ENCODE data around the gene PSMD6. TPM values are rescaled to one million over a fixed set of nuclear protein-coding genes. Genes with fewer than 3 reads are reported as not detected.
A peak's percentile ranks its signal among the peaks of the same experiment; 100 is the strongest.

PSMD6 gene
- total RNA-seq, 1 donor = 72.8 TPM

DNA sequence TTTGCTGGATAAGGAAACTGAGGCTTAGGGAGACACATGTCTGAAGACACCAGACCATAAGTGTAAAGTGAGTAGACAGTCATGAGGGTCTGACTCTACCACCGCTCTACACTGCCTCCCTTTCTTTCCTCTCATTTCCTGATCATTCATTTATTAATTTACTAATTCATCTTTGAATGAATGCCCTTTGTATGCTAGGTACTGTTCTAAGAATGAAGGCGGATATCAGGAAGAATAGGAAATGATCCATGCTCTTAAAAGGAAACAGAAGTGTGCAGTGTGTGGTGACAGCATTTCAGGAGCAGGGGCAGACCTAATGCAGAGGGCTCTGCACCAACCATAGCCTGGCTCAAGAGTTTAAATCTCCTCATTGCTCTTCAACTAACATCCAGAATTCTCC is 31.8 kb upstream of the PSMD6 start:
- H3K4me3 ChIP-seq (ENCODE audit: low read depth, low read length) = no peak overlapping the region
- DNase-seq (ENCODE audit: low read depth) = no peak
- TF ChIP-seq, protein P1, sequence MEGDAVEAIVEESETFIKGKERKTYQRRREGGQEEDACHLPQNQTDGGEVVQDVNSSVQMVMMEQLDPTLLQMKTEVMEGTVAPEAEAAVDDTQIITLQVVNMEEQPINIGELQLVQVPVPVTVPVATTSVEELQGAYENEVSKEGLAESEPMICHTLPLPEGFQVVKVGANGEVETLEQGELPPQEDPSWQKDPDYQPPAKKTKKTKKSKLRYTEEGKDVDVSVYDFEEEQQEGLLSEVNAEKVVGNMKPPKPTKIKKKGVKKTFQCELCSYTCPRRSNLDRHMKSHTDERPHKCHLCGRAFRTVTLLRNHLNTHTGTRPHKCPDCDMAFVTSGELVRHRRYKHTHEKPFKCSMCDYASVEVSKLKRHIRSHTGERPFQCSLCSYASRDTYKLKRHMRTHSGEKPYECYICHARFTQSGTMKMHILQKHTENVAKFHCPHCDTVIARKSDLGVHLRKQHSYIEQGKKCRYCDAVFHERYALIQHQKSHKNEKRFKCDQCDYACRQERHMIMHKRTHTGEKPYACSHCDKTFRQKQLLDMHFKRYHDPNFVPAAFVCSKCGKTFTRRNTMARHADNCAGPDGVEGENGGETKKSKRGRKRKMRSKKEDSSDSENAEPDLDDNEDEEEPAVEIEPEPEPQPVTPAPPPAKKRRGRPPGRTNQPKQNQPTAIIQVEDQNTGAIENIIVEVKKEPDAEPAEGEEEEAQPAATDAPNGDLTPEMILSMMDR (IDR thresholded peaks at IDR 0.05; ENCODE audit: insufficient read depth, low read length) = no peak

DNA sequence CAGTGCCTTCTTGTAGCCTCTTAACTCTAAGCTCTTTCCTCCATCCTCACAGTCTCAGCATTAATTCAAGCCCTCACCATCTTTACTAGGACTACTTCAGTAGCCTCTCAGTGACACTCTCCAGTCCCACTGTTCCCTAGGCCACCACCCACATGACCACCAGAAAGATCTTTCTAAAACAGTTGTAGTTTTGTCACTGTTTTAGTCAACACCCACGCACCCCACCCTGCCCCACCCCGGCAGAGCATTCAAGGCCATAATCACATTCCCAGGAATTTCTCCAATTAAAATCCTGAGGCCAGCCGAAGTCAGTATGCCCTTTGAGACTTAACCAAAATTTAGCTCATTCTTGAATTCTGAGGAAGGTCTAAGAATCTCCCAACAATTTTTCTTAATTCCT is 31.2 kb upstream of the PSMD6 start:
- H3K4me3 ChIP-seq (ENCODE audit: low read depth, low read length) = no peak overlapping the region
- TF ChIP-seq, protein P1 (IDR thresholded peaks at IDR 0.05; ENCODE audit: insufficient read depth, low read length) = no peak
- no peak for DNase-seq (ENCODE audit: low read depth)

DNA sequence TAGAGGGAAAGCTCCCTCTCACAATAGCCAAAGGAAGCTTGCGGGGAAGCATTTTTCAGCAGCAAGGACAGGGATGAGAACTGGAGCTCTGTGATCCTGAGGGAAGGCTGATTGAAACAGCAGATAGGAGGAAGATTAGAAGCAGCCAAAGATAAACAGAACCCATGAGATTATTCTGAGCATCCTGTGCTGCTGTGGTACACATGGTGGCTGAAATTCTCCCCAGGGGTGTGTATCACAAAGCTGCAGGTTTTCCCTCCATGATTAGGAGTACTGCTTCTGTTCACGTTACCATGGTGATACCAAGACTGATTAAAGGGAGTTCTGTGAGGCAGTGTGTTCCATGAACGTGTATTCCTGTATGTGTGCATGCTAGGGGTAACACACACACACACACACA is 30.3 kb upstream of the PSMD6 start:
- TF ChIP-seq, protein P1 (IDR thresholded peaks at IDR 0.05; ENCODE audit: insufficient read depth, low read length) = no peak
- H3K4me3 ChIP-seq (ENCODE audit: low read depth, low read length) = no peak overlapping the region
- no peak for DNase-seq (ENCODE audit: low read depth)

DNA sequence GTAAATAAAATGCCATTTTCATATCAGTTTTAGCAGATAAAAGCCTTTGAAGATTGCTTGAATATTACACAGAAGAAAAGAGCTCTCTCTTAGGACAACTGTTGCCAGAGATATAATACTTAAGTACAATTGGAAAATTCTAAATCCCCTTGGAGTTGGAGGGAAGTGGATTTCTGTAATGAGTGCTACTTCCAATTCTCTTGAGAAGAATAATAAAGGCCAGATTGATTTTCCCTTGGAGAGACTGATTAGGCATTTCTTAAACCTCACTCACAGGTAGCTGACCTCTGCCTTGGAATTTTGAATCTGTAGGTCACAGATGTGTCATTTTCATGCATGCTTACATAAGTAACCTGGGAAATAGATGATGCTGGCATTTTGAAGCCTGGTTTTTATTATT is 29.8 kb upstream of the PSMD6 start:
- H3K4me3 ChIP-seq (ENCODE audit: low read depth, low read length) = no peak overlapping the region
- TF ChIP-seq, protein P1 (IDR thresholded peaks at IDR 0.05; ENCODE audit: insufficient read depth, low read length) = no peak
- DNase-seq (ENCODE audit: low read depth) = no peak

DNA sequence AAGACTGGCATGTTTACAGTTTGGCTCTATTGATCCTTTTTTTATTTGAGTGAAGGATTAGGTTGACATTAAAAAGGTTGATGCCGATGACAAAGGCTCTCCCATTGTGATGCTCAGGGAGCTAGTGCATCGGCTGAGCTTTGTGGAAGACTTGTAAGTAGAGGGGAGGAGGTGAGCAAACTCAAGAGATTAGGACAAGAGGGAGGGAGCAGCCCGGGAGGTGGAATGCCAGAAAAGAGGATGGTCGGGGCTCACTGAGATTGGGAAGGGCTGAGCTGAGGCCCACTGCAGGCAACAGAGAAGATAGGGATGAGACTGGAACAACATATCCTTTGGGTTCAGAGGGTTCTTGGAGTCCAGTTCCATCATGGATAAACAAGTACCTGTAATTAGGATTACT is 26.5 kb upstream of the PSMD6 start:
- TF ChIP-seq, protein P1 (IDR thresholded peaks at IDR 0.05; ENCODE audit: insufficient read depth, low read length) = no peak
- DNase-seq (ENCODE audit: low read depth) = no peak
- no peak overlapping the region for H3K4me3 ChIP-seq (ENCODE audit: low read depth, low read length)

DNA sequence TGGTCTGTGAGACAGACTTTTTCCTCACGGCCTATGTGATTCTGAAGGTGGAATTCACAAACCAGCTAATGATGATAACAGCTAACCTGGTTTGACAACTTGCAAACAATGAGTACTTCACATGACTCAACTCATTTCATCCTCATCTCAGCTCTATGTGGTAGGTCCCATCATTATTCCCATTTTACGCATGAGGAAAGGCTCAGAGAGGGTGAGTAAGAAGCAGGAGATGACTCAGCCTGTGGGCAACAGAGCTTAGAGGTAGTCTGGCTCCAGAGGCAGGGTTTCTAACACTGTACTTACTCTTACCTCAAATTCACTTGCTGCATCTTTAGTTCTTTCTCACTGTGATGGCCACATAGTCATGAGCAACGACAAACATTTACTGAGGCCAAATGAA is 25.8 kb upstream of the PSMD6 start:
- TF ChIP-seq, protein P1 (IDR thresholded peaks at IDR 0.05; ENCODE audit: insufficient read depth, low read length) = no peak
- no peak overlapping the region for H3K4me3 ChIP-seq (ENCODE audit: low read depth, low read length)
- peak; percentile 39 for DNase-seq (ENCODE audit: low read depth)

DNA sequence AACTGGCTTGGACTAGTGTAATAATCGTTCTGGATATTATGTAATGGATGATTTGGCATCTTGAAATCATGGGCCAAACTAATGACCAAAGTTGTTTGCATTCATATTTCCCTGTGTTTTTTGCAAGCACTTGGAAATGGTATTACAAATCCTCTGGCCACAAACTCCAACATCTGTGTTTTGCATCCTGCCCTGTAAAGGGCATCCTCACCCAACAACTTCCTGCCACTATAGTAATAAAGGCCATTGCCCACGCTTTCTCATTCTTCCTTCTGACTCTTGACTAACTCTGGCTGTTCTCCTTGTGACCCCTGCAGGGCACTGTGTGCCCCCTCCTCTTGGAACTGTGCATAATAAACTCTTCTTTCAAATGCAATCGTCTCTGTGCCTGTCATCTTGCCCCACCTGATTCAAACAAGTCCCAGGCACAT is 25.4 kb upstream of the PSMD6 start:
- peak; percentile 53 for DNase-seq (ENCODE audit: low read depth)
- no peak overlapping the region for H3K4me3 ChIP-seq (ENCODE audit: low read depth, low read length)
- TF ChIP-seq, protein P1 (IDR thresholded peaks at IDR 0.05; ENCODE audit: insufficient read depth, low read length) = no peak

All from fibroblast of the aortic adventitia (primary cell).